Left ventricle myocardium inferior (tissue), 1 donor: Measurements from ENCODE around the gene IRAK4. TPM values are rescaled to one million over a fixed set of nuclear protein-coding genes. Genes with fewer than 3 reads are reported as not detected.
A peak's percentile ranks its signal among the peaks of the same experiment; 100 is the strongest.

ENCODE experiments used
- DNase-seq: peaks from one replicate; pipeline ENCODE4 v3.0.0-alpha.2; 2020
- H3K27ac ChIP-seq: fragments of 200-600 bp; replicated peaks from 2 replicates; pipeline ENCODE4 v1.8.0; 2021
- H3K27me3 ChIP-seq: fragments of 200-600 bp; 2 replicates; pipeline ENCODE4 v1.8.0; 2021; ENCODE audit warnings: low read depth
- H3K36me3 ChIP-seq: fragments of 200-600 bp; 2 replicates; pipeline ENCODE4 v1.8.0; 2021
- H3K4me1 ChIP-seq: fragments of 200-600 bp; 2 replicates; pipeline ENCODE4 v1.8.0; 2021
- H3K4me3 ChIP-seq: fragments of 200-600 bp; 2 replicates; pipeline ENCODE4 v1.8.0; 2021; ENCODE audit warnings: mild to moderate bottlenecking, moderate library complexity
- H3K9me3 ChIP-seq: fragments of 200-600 bp; replicated peaks from 2 replicates; pipeline ENCODE4 v1.8.0; 2021
- intact Hi-C: fragments of 100-400 bp; cut with micrococcal nuclease; formaldehyde crosslinking; loops from one replicate; pipeline ENCODE4 v1.11.0; 2022
- total RNA-seq: library from RNA; stranded (reverse); fragmentation: NEBNext Ultra II Directional; extraction: Animal tissue kit (Norgen Biotek cat#: 25700); gene quantifications from one replicate; pipeline ENCODE4 v1.2.1, GENCODE V29; 2021
- TF ChIP-seq, protein P1 (sequence below): fragments of 200-600 bp; IDR thresholded peaks from 2 replicates; pipeline ENCODE4 v1.8.0; 2021; ENCODE audit warnings: antibody characterized with exemption, mild to moderate bottlenecking, borderline replicate concordance
- donor health status: DM: no; HTN: yes; CAD: no; lungs with severe emphysema.

Gene IRAK4
- total RNA-seq, 1 donor from 2014 or later = 4.4 TPM

DNA sequence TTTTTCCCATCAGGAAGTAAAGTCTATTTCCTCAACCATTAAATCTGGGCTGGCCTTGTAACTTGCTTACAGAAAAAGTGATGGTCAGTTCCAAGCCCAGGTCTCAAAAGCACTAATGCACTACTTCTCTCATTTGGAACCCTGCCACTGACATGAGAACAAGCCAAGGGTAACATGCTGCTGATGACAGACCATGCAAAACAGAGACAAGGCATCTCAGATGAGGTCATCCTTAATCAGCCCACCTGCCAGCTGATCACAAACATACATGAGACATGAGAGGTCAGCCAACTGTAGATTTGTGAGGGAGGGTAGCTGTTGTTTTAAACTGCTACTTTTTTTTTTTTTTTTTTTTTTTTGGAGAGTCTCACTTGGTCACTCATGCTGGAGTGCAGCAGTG lies 31.2 kb downstream of the IRAK4 start:
- Histone ChIP-seq H3K27me3 (no peaks in the 10 kb centered on the region), H3K27ac (no peak overlapping the region), H3K4me1 (peaks cover 7% of the 10 kb centered on the region), H3K36me3 (peaks cover 41% of the 10 kb centered on the region), H3K4me3 (no peak overlapping the region), H3K9me3 (no peaks in the 10 kb centered on the region)
- DNase-seq = no peak
- intact Hi-C loops = no loop called here
- TF ChIP-seq, protein P1, sequence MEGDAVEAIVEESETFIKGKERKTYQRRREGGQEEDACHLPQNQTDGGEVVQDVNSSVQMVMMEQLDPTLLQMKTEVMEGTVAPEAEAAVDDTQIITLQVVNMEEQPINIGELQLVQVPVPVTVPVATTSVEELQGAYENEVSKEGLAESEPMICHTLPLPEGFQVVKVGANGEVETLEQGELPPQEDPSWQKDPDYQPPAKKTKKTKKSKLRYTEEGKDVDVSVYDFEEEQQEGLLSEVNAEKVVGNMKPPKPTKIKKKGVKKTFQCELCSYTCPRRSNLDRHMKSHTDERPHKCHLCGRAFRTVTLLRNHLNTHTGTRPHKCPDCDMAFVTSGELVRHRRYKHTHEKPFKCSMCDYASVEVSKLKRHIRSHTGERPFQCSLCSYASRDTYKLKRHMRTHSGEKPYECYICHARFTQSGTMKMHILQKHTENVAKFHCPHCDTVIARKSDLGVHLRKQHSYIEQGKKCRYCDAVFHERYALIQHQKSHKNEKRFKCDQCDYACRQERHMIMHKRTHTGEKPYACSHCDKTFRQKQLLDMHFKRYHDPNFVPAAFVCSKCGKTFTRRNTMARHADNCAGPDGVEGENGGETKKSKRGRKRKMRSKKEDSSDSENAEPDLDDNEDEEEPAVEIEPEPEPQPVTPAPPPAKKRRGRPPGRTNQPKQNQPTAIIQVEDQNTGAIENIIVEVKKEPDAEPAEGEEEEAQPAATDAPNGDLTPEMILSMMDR = no peak

DNA sequence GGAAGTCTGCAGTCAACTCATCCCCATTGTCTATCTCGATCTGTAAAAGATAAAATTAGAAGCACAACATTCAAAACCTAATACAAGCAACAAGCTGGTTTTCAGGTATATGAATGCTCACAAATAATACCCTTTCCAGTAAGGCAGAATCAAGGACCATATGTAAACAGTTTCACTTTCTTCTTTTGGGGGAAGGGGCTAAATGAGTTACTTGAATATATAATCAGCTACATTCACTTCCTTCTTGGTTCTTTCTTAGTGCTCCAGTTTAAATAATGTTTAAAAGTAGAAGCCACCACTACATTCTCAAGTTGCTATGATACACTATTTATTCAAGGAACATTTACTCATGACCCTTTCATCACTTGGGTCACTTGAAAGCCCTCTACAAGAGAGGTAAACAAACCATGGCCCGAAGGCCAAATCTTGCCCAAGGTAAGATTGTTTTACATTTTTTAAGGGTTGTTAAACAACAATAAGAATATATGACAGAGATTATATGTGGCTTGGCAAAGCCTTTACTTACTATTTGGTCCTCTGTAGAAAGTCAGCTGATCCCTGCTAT lies 37.0 kb downstream of the IRAK4 start:
- intact Hi-C loops = no loop called here

GRCh38 chr12:43797561-43798217 lies 38.9 kb downstream of the IRAK4 start:
- TF ChIP-seq, protein P1 = no peak
- H3K27ac ChIP-seq = no peak overlapping the region
- no peak for DNase-seq
- H3K27me3 ChIP-seq = no peaks in the 10 kb centered on the region
- no peak overlapping the region for H3K4me3 ChIP-seq
- intact Hi-C loops = no loop called here
- peaks cover 83% of the 10 kb centered on the region for H3K36me3 ChIP-seq
- H3K4me1 ChIP-seq = peaks cover under 1% of the 10 kb centered on the region
- H3K9me3 ChIP-seq = no peaks in the 10 kb centered on the region

More for the DNA sequence above, 37.0 kb downstream of the IRAK4 start:
- TF ChIP-seq, protein P1 = no peak
- Histone ChIP-seq H3K4me3 (no peak overlapping the region), H3K4me1 (no peaks in the 10 kb centered on the region), H3K9me3 (no peaks in the 10 kb centered on the region), H3K27ac (no peak overlapping the region), H3K27me3 (no peaks in the 10 kb centered on the region), H3K36me3 (peaks cover 70% of the 10 kb centered on the region)
- DNase-seq = no peak

DNA sequence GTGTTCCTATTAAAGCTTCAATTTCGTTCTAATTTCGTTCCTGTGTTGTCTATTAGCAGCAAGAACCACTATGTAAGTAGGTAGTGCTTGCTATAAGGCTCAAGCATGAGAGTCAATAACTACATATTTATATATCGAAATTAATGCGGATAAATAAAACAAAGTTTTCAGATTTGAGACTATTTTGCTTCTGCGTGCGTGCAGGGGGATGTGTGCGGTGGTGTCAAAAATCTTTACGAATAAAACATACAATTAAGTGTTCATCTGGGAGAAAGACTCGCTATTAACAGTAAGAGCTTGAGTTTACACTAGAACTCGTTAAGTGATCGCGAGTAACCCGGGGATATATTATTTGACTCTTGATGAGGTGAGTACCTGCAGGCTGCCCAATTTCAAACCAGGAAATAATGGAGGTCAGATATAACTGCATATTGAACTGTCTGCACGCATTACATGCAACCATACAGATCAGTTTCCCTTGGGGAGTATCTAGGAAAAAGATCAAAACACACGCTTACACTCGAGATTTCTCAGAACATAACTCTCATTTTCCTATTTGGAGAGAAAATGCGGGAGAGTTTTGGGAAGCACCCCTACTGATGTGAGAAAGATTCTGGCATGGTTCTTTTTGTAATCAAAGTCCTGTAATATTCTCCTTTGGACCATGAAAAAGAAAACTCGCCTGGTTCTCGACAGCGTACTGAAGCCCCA lies 46.6 kb downstream of the IRAK4 start:
- intact Hi-C loops = no loop called here
- H3K9me3 ChIP-seq = no peaks in the 10 kb centered on the region
- peaks cover 24% of the 10 kb centered on the region for H3K36me3 ChIP-seq
- H3K27ac ChIP-seq = peak overlapping the region; percentile 96
- H3K27me3 ChIP-seq = no peaks in the 10 kb centered on the region
- TF ChIP-seq, protein P1 = no peak
- H3K4me1 ChIP-seq = peaks cover 43% of the 10 kb centered on the region
- peak overlapping the region; percentile 93 for H3K4me3 ChIP-seq
- no peak for DNase-seq

DNA sequence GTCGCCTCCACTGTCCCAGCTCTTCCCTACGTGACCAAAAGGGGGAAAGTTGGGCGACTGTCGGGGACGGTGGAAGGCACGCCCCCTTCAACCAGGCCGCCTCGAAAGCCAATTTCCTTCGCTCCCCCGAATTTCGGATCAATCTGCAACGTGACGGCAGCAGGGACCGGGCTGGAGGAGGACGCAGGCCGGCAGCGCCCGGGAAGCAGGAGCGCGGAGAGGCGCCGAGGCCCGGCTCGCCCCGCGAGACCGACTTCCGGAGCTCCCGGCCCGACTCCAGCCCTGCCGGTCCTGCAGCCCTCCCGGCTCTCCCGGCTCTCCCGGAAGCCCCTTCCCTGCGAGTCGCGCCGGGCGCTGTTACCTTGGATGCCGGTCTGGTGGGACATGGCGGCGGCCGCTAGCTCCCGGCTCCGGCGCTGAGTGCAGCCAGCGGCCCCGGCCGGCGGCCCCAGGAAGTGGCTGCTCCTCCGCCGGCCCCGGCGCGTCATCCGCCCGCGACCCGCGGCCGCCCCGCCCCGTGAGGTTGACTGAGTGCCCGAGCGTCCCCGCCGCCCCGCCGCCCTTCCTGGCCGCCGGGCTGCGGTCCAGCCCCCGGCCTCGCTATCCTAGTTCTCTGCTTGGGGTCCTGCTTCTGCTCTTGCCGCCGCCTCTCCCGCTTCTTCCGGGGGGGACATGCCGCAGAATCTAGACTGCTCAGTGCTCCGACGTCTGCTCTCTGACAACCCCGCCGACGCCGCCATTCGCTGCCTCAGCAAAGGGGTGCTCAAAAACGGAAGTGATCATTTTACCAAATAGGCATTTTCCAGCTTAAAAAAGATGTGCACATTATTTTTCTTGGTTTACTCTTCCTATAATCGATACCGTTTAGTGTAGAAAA lies 47.3 kb downstream of the IRAK4 start, which contains the start of gene TWF1:
TWF1 (minus strand) TSS at position 458 of the 877 bp plus-strand sequence; CDS start at position 386, 72 bp downstream.
- Histone ChIP-seq H3K27me3 (no peaks in the 10 kb centered on the region), H3K4me1 (peaks cover 43% of the 10 kb centered on the region), H3K36me3 (peaks cover 16% of the 10 kb centered on the region), H3K4me3 (peak within 1 kb of the TSS; percentile 93), H3K9me3 (no peaks in the 10 kb centered on the region), H3K27ac (peak within 1 kb of the TSS; percentile 96)
- TF ChIP-seq, protein P1 = peak; percentile 46
- intact Hi-C loops = no loop called here
- peak; percentile 89 for DNase-seq
